DND-41 (cell line): ENCODE results near the gene LRP10.

Experiments
- ATAC-seq: fragments of 200-7000 bp; cut with Tn5 transposase; 3 replicates; pipeline ENCODE4 v1.9.1; 2021; ENCODE audit warnings: low read depth; ENCODE audit not compliant: insufficient read depth
- DNase-seq: peaks from one replicate; pipeline ENCODE4 v3.0.0-alpha.2; 2020
- H2AFZ ChIP-seq: 2 replicates; pipeline ENCODE4 v1.6.0; 2012; ENCODE audit warnings: low read depth, low read length
- H3K27ac ChIP-seq: 2 replicates; pipeline ENCODE4 v1.5.1; 2012; ENCODE audit warnings: low read length, inconsistent platforms
- H3K27me3 ChIP-seq: fragments of 200-600 bp; sonication (generic); 2 replicates; pipeline ENCODE4 v1.6.0; 2012; ENCODE audit warnings: low read length, mild to moderate bottlenecking, inconsistent platforms; ENCODE audit not compliant: insufficient read depth, poor library complexity
- H3K36me3 ChIP-seq: 2 replicates; pipeline ENCODE4 v1.5.1; 2012; ENCODE audit warnings: low read length, inconsistent platforms; ENCODE audit not compliant: insufficient read depth
- H3K4me1 ChIP-seq: 2 replicates; pipeline ENCODE4 v1.5.1; 2012; ENCODE audit warnings: mild to moderate bottlenecking, low read length; ENCODE audit not compliant: insufficient read depth
- H3K4me2 ChIP-seq: 2 replicates; pipeline ENCODE4 v1.6.0; 2012; ENCODE audit warnings: mild to moderate bottlenecking, moderate library complexity, low read length, inconsistent platforms; ENCODE audit not compliant: insufficient read depth
- H3K4me3 ChIP-seq, 2 experiments: fragments of 200-600 bp in 1 of 2; shearing (Covaris generic) in 1 of 2; 2 replicates each; pipeline ENCODE4 v1.5.1; 2012 to 2016; ENCODE audit warnings: inconsistent platforms in 2 of 2, low read length in 2 of 2, mild to moderate bottlenecking in 2 of 2, low read depth in 1 of 2, moderate library complexity in 1 of 2
- H3K79me2 ChIP-seq: 2 replicates; pipeline ENCODE4 v1.6.0; 2012; ENCODE audit warnings: low read length, inconsistent platforms; ENCODE audit not compliant: insufficient read depth
- H3K9ac ChIP-seq: 2 replicates; pipeline ENCODE4 v1.6.0; 2012; ENCODE audit warnings: low read depth, mild to moderate bottlenecking, inconsistent platforms, low read length, moderate library complexity
- H3K9me3 ChIP-seq: 2 replicates; pipeline ENCODE4 v1.5.1; 2012; ENCODE audit warnings: low read length, moderate library complexity, mild to moderate bottlenecking, inconsistent platforms; ENCODE audit not compliant: insufficient read depth, severe bottlenecking
- H4K20me1 ChIP-seq: 2 replicates; pipeline ENCODE4 v1.6.0; 2012; ENCODE audit warnings: low read length; ENCODE audit not compliant: insufficient read depth
- CTCF ChIP-seq: IDR thresholded peaks from 2 replicates; pipeline ENCODE4 v1.5.1; 2012; ENCODE audit warnings: borderline replicate concordance, low read length, moderate library complexity, mild to moderate bottlenecking; ENCODE audit not compliant: poor library complexity, severe bottlenecking; ENCODE audit errors: extremely low read depth
- EZH2 ChIP-seq: IDR thresholded peaks from 3 replicates; pipeline ENCODE4 v1.6.1; 2012; ENCODE audit warnings: borderline replicate concordance, low read depth, mild to moderate bottlenecking, moderate library complexity, low read length, inconsistent platforms; ENCODE audit not compliant: severe bottlenecking

LRP10 gene

DNA sequence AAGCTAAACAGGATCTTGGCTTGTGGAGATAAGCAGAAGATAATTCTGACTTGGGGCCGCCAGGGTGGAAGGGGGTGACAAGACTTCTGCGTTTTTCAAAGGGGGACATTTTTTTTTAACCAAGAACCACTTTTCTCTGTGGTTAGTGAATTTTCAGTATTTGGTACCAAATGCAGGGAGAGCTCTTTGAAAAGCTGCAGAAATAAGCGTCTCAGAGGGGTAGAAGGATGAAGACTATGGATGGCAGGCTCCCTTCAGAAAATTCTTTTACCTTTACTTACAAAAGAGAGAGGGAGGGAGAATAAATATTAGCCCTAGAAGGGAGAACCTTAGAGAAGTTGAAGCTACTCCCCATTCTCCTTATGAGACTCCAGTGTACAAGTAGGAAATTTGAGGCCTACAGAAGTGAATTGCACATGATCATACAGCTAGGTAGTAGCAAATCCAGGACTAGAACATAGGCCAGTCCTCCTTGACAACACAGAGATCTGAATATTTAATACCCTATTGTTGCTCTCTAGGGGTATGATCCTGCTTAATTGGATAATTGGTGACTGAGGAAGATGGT is 41.0 kb upstream of the LRP10 start:
- peak overlapping the region; percentile 63 for H3K4me2 ChIP-seq
- ATAC-seq (0 out of 3 replicates have a peak, but pooled peaks have one; percentile 1), DNase-seq (no peak)
- H3K79me2 ChIP-seq: peaks cover 18% of the 10 kb centered on the region
- peak overlapping the region; percentile 97 for H2AFZ ChIP-seq
- peaks cover 34% of the 10 kb centered on the region for H3K36me3 ChIP-seq
- H3K27ac ChIP-seq: peak overlapping the region; percentile 90
- TF ChIP-seq CTCF: peak; percentile 1
- no peak for TF ChIP-seq EZH2
- H3K27me3 ChIP-seq: no peaks in the 10 kb centered on the region
- H3K9me3 ChIP-seq: no peaks in the 10 kb centered on the region
- H3K9ac ChIP-seq: peak overlapping the region; percentile 96
- H3K4me3 ChIP-seq: peak overlapping the region; percentile 92 to 93
- peaks cover 32% of the 10 kb centered on the region for H3K4me1 ChIP-seq
- H4K20me1 ChIP-seq: no peaks in the 10 kb centered on the region

DNA sequence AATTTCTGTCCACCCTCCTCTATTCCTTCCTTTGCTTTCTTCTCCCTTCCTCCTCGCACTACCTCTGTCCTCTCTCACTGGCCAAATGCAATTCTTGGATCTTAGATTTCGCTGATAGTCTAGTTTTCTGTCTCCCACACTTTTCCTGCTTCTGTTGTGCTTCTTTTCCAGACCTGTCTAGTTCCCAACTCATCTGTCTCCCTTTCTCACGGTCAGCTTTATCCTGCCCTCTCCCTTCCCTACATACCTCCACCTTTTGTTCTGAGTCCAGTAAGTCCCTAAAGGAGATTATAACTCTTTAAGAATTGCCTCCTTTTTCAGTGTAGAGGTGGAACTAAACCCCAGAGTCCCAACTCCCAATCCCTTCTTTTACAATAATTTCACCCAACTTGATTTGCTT is 36.0 kb upstream of the LRP10 start:
- peaks cover 34% of the 10 kb centered on the region for H3K36me3 ChIP-seq
- H4K20me1 ChIP-seq: no peaks in the 10 kb centered on the region
- H3K9me3 ChIP-seq: no peaks in the 10 kb centered on the region
- H3K79me2 ChIP-seq: peaks cover 11% of the 10 kb centered on the region
- H3K27ac ChIP-seq: no peak overlapping the region
- no peaks in the 10 kb centered on the region for H3K27me3 ChIP-seq
- no peak overlapping the region for H3K4me2 ChIP-seq
- no peak for ATAC-seq
- no peak overlapping the region for H2AFZ ChIP-seq
- peaks cover 11% of the 10 kb centered on the region for H3K4me1 ChIP-seq
- no peak overlapping the region for H3K4me3 ChIP-seq
- TF ChIP-seq CTCF (no peak), EZH2 (no peak)
- DNase-seq: no peak
- H3K9ac ChIP-seq: no peak overlapping the region

DNA sequence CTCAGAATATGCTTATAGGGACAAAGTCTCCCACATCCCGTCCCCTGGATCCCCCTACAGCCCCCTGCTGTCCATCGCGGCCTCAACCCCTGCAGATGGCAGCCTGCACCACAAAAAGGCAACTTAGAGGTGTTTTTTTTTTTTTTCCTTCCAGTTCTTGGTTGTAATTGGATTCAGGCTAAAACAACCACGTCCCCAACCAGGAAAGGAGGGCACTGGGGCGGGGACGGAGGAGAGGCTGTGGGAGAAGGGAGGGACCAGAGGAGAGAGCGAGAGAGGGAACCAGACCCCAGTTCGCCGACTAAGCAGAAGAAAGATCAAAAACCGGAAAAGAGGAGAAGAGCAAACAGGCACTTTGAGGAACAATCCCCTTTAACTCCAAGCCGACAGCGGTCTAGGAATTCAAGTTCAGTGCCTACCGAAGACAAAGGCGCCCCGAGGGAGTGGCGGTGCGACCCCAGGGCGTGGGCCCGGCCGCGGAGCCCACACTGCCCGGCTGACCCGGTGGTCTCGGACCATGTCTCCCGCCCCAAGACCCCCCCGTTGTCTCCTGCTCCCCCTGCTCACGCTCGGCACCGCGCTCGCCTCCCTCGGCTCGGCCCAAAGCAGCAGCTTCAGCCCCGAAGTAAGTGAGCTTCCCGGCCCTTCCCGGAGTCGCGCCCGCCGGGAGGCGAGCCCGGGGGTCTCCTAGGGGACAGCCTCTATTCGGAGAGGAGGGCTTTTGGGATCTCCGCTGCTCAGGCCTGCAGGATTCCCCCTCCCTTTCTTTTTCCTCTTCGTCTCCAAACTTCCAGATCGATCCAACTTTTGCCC is 35.0 kb upstream of the LRP10 start, which contains the start of gene MMP14:
MMP14 (plus strand) TSS at position 285 of the 813 bp plus-strand sequence; CDS start at position 518, 233 bp downstream.
- H3K9me3 ChIP-seq: no peaks in the 10 kb centered on the region
- no peaks in the 10 kb centered on the region for H4K20me1 ChIP-seq
- no peak within 1 kb of the TSS for H3K4me2 ChIP-seq
- no peak within 1 kb of the TSS for H3K9ac ChIP-seq
- no peak within 1 kb of the TSS for H2AFZ ChIP-seq
- ATAC-seq (no peak), DNase-seq (no peak)
- H3K27ac ChIP-seq: no peak within 1 kb of the TSS
- H3K4me1 ChIP-seq: peaks cover under 1% of the 10 kb centered on the region
- H3K4me3 ChIP-seq: no peak within 1 kb of the TSS
- no peaks in the 10 kb centered on the region for H3K27me3 ChIP-seq
- TF ChIP-seq CTCF: no peak
- no peak for TF ChIP-seq EZH2
- 0 out of 2 replicates have a peak, but pooled peaks cover under 1% of the 10 kb centered on the region for H3K79me2 ChIP-seq
- peaks cover 28% of the 10 kb centered on the region for H3K36me3 ChIP-seq
